H1 (cell line): ENCODE data around the gene ING4. TPM values are rescaled to one million over a fixed set of nuclear protein-coding genes. Genes with fewer than 3 reads are reported as not detected.

Source experiments
- ASH2L ChIP-seq: fragments of 200-600, 300-600 bp; sonication (generic); IDR thresholded peaks from one replicate; pipeline ENCODE4 v1.7.1; 2017; ENCODE audit warnings: low read length
- BCL11A ChIP-seq, 2 experiments: IDR thresholded peaks; one replicate each; pipeline ENCODE4 v1.6.1; 2011; ENCODE audit warnings: low read depth in 2 of 2, low read length in 2 of 2, mild to moderate bottlenecking in 2 of 2
- CHD2 ChIP-seq: IDR thresholded peaks from 2 replicates; pipeline ENCODE4 v1.6.1; 2012; ENCODE audit warnings: low read length, improper control_type of control experiment
- EGR1 ChIP-seq: IDR thresholded peaks from 2 replicates; pipeline ENCODE4 v1.6.1; 2011; ENCODE audit warnings: low read depth, low read length, borderline replicate concordance
- NRF1 ChIP-seq: IDR thresholded peaks from 2 replicates; pipeline ENCODE4 v1.6.1; 2011; ENCODE audit warnings: mild to moderate bottlenecking, low read depth, low read length, improper control_type of control experiment
- PHF8 ChIP-seq: fragments of 200-600 bp; sonication (generic); conservative IDR thresholded peaks from 2 replicates; pipeline ENCODE4 v1.7.1; 2012; ENCODE audit warnings: low read depth, mild to moderate bottlenecking, inconsistent platforms, low read length, moderate library complexity
- POLR2AphosphoS5 ChIP-seq: IDR thresholded peaks from 2 replicates; pipeline ENCODE4 v1.6.1; 2011; ENCODE audit warnings: low read depth, low read length
- POU5F1 ChIP-seq: IDR thresholded peaks from 2 replicates; pipeline ENCODE4 v1.6.1; 2011; ENCODE audit warnings: low read depth, mild to moderate bottlenecking, low read length, moderate library complexity
- TCF12 ChIP-seq: IDR thresholded peaks from 2 replicates; pipeline ENCODE4 v1.6.1; 2011; ENCODE audit warnings: low read depth, mild to moderate bottlenecking, low read length
- TEAD4 ChIP-seq: IDR thresholded peaks from 2 replicates; pipeline ENCODE4 v1.6.1; 2012; ENCODE audit warnings: low read depth, low read length, inconsistent platforms, mixed read lengths
- YY1 ChIP-seq: IDR thresholded peaks from 2 replicates; pipeline ENCODE4 v1.6.1; 2011; ENCODE audit warnings: low read depth, mild to moderate bottlenecking, low read length
- polyA plus RNA-seq, 7 experiments: library from polyadenylated mRNA; depleted of rRNA in 3 of 7; stranded (reverse) in 5 of 7; unstranded in 2 of 7; fragments of >200 nt in 5 of 7; fragments of 200-250 nt in 2 of 7; gene quantifications; 1 replicate in 5 of 7; 2 replicates in 1 of 7; 4 replicates in 1 of 7; pipeline versions ENCODE4 v1.2.1 to v1.2.3, GENCODE V29; 2011 to 2013; ENCODE audit warnings: missing spikeins in 2 of 7, mixed read lengths in 2 of 7
- total RNA-seq: library from RNA; stranded (reverse); fragmentation: NEBNext Ultra II Directional; extraction: Animal tissue kit (Norgen Biotek cat#: 25700); gene quantifications from 2 replicates; pipeline ENCODE4 v1.2.1, GENCODE V29; 2021
- TF ChIP-seq, protein P1 (sequence below): fragments of 300-600 bp; sonication (generic); IDR thresholded peaks from 2 replicates; pipeline ENCODE4 v1.7.1; 2012; ENCODE audit warnings: low read length, moderate library complexity, mild to moderate bottlenecking, inconsistent platforms; ENCODE audit not compliant: insufficient replicate concordance

The ING4 gene
- total and polyA plus RNA-seq, 2 of the 8 experiments (the other 6 are each of a cell fraction or from before 2014, with no cell fraction given): 22.9 to 28.6 TPM

DNA sequence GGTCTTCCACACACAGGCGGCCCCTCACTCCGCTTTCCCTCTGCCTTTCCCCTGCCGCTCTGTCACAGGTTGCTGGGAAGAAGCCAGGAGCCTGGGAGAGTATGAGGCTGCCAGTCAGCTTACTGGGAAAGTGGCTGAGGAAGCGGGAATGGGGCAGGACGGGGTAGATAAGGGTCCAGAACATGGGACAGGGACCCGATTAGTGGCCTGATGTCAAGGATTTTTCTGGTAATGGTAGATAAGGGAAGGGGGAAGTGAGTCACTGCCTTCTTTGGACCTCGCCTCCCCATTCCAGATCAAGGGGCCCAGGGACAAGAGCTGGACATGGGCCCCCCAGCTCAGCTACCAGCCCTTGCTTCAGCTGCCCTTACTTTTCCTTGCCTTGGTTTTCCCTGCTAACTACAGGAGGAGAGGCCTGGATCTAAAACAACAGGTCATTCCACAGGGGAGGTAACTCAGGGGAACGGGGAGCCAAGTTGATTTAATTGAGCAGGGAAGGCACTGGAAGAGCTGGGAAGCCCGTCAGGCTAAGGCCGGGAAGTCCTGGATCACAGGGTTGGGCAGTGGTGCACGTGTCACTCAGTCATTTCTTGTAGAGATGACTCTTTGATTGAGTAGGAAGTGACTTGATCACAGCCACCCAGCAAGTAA is 23.6 kb downstream of the ING4 start (continued):
- TF ChIP-seq, protein P1, sequence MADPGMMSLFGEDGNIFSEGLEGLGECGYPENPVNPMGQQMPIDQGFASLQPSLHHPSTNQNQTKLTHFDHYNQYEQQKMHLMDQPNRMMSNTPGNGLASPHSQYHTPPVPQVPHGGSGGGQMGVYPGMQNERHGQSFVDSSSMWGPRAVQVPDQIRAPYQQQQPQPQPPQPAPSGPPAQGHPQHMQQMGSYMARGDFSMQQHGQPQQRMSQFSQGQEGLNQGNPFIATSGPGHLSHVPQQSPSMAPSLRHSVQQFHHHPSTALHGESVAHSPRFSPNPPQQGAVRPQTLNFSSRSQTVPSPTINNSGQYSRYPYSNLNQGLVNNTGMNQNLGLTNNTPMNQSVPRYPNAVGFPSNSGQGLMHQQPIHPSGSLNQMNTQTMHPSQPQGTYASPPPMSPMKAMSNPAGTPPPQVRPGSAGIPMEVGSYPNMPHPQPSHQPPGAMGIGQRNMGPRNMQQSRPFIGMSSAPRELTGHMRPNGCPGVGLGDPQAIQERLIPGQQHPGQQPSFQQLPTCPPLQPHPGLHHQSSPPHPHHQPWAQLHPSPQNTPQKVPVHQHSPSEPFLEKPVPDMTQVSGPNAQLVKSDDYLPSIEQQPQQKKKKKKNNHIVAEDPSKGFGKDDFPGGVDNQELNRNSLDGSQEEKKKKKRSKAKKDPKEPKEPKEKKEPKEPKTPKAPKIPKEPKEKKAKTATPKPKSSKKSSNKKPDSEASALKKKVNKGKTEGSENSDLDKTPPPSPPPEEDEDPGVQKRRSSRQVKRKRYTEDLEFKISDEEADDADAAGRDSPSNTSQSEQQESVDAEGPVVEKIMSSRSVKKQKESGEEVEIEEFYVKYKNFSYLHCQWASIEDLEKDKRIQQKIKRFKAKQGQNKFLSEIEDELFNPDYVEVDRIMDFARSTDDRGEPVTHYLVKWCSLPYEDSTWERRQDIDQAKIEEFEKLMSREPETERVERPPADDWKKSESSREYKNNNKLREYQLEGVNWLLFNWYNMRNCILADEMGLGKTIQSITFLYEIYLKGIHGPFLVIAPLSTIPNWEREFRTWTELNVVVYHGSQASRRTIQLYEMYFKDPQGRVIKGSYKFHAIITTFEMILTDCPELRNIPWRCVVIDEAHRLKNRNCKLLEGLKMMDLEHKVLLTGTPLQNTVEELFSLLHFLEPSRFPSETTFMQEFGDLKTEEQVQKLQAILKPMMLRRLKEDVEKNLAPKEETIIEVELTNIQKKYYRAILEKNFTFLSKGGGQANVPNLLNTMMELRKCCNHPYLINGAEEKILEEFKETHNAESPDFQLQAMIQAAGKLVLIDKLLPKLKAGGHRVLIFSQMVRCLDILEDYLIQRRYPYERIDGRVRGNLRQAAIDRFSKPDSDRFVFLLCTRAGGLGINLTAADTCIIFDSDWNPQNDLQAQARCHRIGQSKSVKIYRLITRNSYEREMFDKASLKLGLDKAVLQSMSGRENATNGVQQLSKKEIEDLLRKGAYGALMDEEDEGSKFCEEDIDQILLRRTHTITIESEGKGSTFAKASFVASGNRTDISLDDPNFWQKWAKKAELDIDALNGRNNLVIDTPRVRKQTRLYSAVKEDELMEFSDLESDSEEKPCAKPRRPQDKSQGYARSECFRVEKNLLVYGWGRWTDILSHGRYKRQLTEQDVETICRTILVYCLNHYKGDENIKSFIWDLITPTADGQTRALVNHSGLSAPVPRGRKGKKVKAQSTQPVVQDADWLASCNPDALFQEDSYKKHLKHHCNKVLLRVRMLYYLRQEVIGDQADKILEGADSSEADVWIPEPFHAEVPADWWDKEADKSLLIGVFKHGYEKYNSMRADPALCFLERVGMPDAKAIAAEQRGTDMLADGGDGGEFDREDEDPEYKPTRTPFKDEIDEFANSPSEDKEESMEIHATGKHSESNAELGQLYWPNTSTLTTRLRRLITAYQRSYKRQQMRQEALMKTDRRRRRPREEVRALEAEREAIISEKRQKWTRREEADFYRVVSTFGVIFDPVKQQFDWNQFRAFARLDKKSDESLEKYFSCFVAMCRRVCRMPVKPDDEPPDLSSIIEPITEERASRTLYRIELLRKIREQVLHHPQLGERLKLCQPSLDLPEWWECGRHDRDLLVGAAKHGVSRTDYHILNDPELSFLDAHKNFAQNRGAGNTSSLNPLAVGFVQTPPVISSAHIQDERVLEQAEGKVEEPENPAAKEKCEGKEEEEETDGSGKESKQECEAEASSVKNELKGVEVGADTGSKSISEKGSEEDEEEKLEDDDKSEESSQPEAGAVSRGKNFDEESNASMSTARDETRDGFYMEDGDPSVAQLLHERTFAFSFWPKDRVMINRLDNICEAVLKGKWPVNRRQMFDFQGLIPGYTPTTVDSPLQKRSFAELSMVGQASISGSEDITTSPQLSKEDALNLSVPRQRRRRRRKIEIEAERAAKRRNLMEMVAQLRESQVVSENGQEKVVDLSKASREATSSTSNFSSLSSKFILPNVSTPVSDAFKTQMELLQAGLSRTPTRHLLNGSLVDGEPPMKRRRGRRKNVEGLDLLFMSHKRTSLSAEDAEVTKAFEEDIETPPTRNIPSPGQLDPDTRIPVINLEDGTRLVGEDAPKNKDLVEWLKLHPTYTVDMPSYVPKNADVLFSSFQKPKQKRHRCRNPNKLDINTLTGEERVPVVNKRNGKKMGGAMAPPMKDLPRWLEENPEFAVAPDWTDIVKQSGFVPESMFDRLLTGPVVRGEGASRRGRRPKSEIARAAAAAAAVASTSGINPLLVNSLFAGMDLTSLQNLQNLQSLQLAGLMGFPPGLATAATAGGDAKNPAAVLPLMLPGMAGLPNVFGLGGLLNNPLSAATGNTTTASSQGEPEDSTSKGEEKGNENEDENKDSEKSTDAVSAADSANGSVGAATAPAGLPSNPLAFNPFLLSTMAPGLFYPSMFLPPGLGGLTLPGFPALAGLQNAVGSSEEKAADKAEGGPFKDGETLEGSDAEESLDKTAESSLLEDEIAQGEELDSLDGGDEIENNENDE: no peak
- TF ChIP-seq ASH2L (no peak), TCF12 (no peak), EGR1 (no peak), POLR2AphosphoS5 (no peak), TEAD4 (no peak), CHD2 (no peak), YY1 (no peak), NRF1 (no peak), BCL11A (IDR thresholded peaks at IDR 0.05; ENCODE audit: low read depth in 2 of 2, low read length in 2 of 2) (no peak), PHF8 (no peak), POU5F1 (no peak)
